Measurements from ENCODE around the gene ACP2.

The ACP2 gene

GRCh38 chr11:47270331-47271271 lies 22.0 kb upstream of the ACP2 start (continued):
- no peak for TF ChIP-seq ZBTB6 (tag by site-specific recombination; IDR thresholded peaks at IDR 0.05)
- TF ChIP-seq ZNF350 (tag by site-specific recombination; IDR thresholded peaks at IDR 0.05) = no peak
- TF ChIP-seq ZBTB8A (tag by site-specific recombination; IDR thresholded peaks at IDR 0.05) = no peak
- TF ChIP-seq ZNF148 (tag by site-specific recombination; IDR thresholded peaks at IDR 0.05; ENCODE audit: borderline replicate concordance) = no peak
- TF ChIP-seq ZNF768 (tag by site-specific recombination; IDR thresholded peaks at IDR 0.05) = no peak
- TF ChIP-seq ZNF433 (tag by site-specific recombination; IDR thresholded peaks at IDR 0.05; ENCODE audit: low read depth) = no peak
- no peak for TF ChIP-seq ZNF175 (tag by site-specific recombination; IDR thresholded peaks at IDR 0.05)
- TF ChIP-seq ZNF449 (tag by site-specific recombination; IDR thresholded peaks at IDR 0.05) = no peak
- TF ChIP-seq PATZ1 (tag by site-specific recombination; IDR thresholded peaks at IDR 0.05) = peak; percentile 61
- no peak for TF ChIP-seq INSM2 (tag by site-specific recombination; IDR thresholded peaks at IDR 0.05)
- no peak for TF ChIP-seq ZNF423 (tag by site-specific recombination; IDR thresholded peaks at IDR 0.05)
- TF ChIP-seq ZNF561 (tag by site-specific recombination; IDR thresholded peaks at IDR 0.05; ENCODE audit: borderline replicate concordance) = no peak
- TF ChIP-seq GFI1B (tag by site-specific recombination; IDR thresholded peaks at IDR 0.05) = no peak
- TF ChIP-seq ZNF362 (tag by site-specific recombination; IDR thresholded peaks at IDR 0.05) = no peak
- TF ChIP-seq ZNF292 (tag by site-specific recombination; IDR thresholded peaks at IDR 0.05; ENCODE audit: borderline replicate concordance, low read depth) = no peak
- 0 out of 2 replicates have a peak, but pooled peaks have one; percentile 55 for TF ChIP-seq REST (tag by site-specific recombination; IDR thresholded peaks at IDR 0.05)
- no peak for TF ChIP-seq SALL2 (tag by site-specific recombination; IDR thresholded peaks at IDR 0.05; ENCODE audit: borderline replicate concordance)
- no peak for TF ChIP-seq ZNF354C (tag by site-specific recombination; IDR thresholded peaks at IDR 0.05; ENCODE audit: borderline replicate concordance, low read depth)
- TF ChIP-seq SCRT1 (tag by site-specific recombination; IDR thresholded peaks at IDR 0.05; ENCODE audit: borderline replicate concordance) = no peak
- TF ChIP-seq ZNF513 (tag by site-specific recombination; IDR thresholded peaks at IDR 0.05) = no peak
- no peak for TF ChIP-seq ZNF311 (tag by site-specific recombination; IDR thresholded peaks at IDR 0.05; ENCODE audit: borderline replicate concordance)
- no peak for TF ChIP-seq GLIS2 (tag by site-specific recombination; IDR thresholded peaks at IDR 0.05)
